ENCODE results near the gene ATP6V0A4.

The ATP6V0A4 gene

DNA sequence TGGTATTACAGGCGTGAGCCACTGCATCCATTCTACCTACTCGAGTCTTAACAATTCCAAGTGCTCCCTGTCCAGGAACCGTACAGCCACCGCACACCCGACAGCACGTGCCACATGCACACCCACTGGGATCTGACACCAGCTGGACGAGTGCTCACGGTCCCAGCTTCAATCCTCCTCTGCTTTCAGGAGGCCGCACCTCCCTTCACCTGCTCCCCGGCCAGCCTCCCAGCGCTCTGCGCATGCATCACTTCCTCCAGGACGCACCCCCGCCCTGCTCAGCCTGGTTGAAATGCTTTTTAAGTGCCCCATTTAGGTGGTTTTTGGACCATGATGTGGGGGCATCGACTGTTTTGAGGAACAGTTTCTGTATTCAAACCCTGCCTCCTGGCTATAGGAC is 47.5 kb downstream of the ATP6V0A4 start:
- H3K4me1 ChIP-seq (ENCODE audit: insufficient read depth, low read length, severe bottlenecking), result no peaks in the 10 kb centered on the region
- no peaks in the 10 kb centered on the region for H3K9me2 ChIP-seq (ENCODE audit: low read depth, low read length)
- no peaks in the 10 kb centered on the region for H3K79me2 ChIP-seq (ENCODE audit: insufficient read depth, low read length)
- no peaks in the 10 kb centered on the region for H3F3A ChIP-seq (ENCODE audit: insufficient read depth, low read length)
- TF ChIP-seq, protein P1, sequence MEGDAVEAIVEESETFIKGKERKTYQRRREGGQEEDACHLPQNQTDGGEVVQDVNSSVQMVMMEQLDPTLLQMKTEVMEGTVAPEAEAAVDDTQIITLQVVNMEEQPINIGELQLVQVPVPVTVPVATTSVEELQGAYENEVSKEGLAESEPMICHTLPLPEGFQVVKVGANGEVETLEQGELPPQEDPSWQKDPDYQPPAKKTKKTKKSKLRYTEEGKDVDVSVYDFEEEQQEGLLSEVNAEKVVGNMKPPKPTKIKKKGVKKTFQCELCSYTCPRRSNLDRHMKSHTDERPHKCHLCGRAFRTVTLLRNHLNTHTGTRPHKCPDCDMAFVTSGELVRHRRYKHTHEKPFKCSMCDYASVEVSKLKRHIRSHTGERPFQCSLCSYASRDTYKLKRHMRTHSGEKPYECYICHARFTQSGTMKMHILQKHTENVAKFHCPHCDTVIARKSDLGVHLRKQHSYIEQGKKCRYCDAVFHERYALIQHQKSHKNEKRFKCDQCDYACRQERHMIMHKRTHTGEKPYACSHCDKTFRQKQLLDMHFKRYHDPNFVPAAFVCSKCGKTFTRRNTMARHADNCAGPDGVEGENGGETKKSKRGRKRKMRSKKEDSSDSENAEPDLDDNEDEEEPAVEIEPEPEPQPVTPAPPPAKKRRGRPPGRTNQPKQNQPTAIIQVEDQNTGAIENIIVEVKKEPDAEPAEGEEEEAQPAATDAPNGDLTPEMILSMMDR (IDR thresholded peaks at IDR 0.05; ENCODE audit: low read length), result no peak
- TF ChIP-seq EZH2 (IDR thresholded peaks at IDR 0.05; ENCODE audit: borderline replicate concordance, low read length), result no peak
- no peak overlapping the region for H3K27ac ChIP-seq (ENCODE audit: low read depth, low read length, poor library complexity, severe bottlenecking)
- H4K20me1 ChIP-seq (ENCODE audit: insufficient read depth, low read length), result no peaks in the 10 kb centered on the region
- no peak overlapping the region for H3K4me2 ChIP-seq (ENCODE audit: low read length)
- no peak overlapping the region for H2AFZ ChIP-seq (ENCODE audit: low read length)
- H3K9ac ChIP-seq (ENCODE audit: low read length), result no peak overlapping the region
- no peak overlapping the region for H3K4me3 ChIP-seq (ENCODE audit: low read depth, low read length, poor library complexity, severe bottlenecking)
- H3K9me3 ChIP-seq (ENCODE audit: low read length), result no peaks in the 10 kb centered on the region
- H3K36me3 ChIP-seq (ENCODE audit: insufficient read depth, low read length), result no peaks in the 10 kb centered on the region
- H3K27me3 ChIP-seq (ENCODE audit: insufficient read depth, low read length), result peaks cover 10% of the 10 kb centered on the region; the same call in 1 of the 2 replicates

DNA sequence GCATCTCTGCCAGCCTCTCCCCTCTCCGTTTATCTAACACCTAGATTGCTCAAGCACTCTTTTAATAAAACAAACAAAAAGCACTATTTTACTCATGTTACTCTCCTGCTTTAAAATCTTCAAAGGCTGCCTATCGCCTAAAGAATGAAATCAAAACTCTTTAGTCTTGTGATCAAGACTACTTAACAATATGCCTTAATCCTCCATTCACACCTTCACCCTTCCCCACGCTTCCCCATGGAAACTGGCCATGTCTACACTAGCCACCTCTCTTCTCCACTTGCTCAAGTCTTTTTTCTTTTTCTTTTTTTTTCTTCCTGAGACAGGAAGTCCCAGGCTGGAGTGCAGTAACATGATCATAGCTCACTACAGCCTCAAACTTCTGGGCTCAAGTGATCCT is 48.0 kb downstream of the ATP6V0A4 start:
- no peaks in the 10 kb centered on the region for H3K4me1 ChIP-seq (ENCODE audit: insufficient read depth, low read length, severe bottlenecking)
- no peaks in the 10 kb centered on the region for H4K20me1 ChIP-seq (ENCODE audit: insufficient read depth, low read length)
- H2AFZ ChIP-seq (ENCODE audit: low read length), result no peak overlapping the region
- no peak overlapping the region for H3K9ac ChIP-seq (ENCODE audit: low read length)
- no peaks in the 10 kb centered on the region for H3F3A ChIP-seq (ENCODE audit: insufficient read depth, low read length)
- no peak overlapping the region for H3K4me2 ChIP-seq (ENCODE audit: low read length)
- H3K27me3 ChIP-seq (ENCODE audit: insufficient read depth, low read length), result peaks cover 10% of the 10 kb centered on the region; the same call in 1 of the 2 replicates
- no peak for TF ChIP-seq EZH2 (IDR thresholded peaks at IDR 0.05; ENCODE audit: borderline replicate concordance, low read length)
- TF ChIP-seq, protein P1 (IDR thresholded peaks at IDR 0.05; ENCODE audit: low read length), result no peak
- no peaks in the 10 kb centered on the region for H3K9me3 ChIP-seq (ENCODE audit: low read length)
- no peaks in the 10 kb centered on the region for H3K9me2 ChIP-seq (ENCODE audit: low read depth, low read length)
- H3K79me2 ChIP-seq (ENCODE audit: insufficient read depth, low read length), result no peaks in the 10 kb centered on the region
- no peak overlapping the region for H3K4me3 ChIP-seq (ENCODE audit: low read depth, low read length, poor library complexity, severe bottlenecking)
- H3K27ac ChIP-seq (ENCODE audit: low read depth, low read length, poor library complexity, severe bottlenecking), result no peak overlapping the region
- H3K36me3 ChIP-seq (ENCODE audit: insufficient read depth, low read length), result no peaks in the 10 kb centered on the region

DNA sequence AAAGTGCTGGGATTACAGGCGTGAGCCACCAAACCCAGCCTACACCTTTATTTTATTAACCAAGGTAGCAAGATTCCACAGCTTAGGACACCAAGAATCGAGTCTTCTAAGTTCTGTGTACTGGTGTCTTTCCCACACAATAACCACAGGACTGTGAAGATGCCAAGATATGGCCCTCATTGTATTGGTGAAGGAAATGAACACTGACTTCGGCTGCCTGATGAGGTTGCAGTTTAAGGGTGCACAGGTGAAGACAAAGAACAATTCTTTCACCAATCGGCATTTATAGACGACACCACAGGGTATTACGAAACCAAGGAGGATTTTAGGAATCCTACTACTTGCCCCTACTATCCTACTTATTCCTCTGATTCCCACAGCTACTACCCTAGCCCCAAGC is 49.3 kb downstream of the ATP6V0A4 start:
- TF ChIP-seq, protein P1 (IDR thresholded peaks at IDR 0.05; ENCODE audit: low read length), result no peak
- no peak for TF ChIP-seq EZH2 (IDR thresholded peaks at IDR 0.05; ENCODE audit: borderline replicate concordance, low read length)
- no peaks in the 10 kb centered on the region for H3F3A ChIP-seq (ENCODE audit: insufficient read depth, low read length)
- H3K9me3 ChIP-seq (ENCODE audit: low read length), result no peaks in the 10 kb centered on the region
- peaks cover 10% of the 10 kb centered on the region; the same call in 1 of the 2 replicates for H3K27me3 ChIP-seq (ENCODE audit: insufficient read depth, low read length)
- no peak overlapping the region for H3K4me3 ChIP-seq (ENCODE audit: low read depth, low read length, poor library complexity, severe bottlenecking)
- H3K27ac ChIP-seq (ENCODE audit: low read depth, low read length, poor library complexity, severe bottlenecking), result no peak overlapping the region
- H3K9me2 ChIP-seq (ENCODE audit: low read depth, low read length), result no peaks in the 10 kb centered on the region
- H4K20me1 ChIP-seq (ENCODE audit: insufficient read depth, low read length), result no peaks in the 10 kb centered on the region
- H3K4me2 ChIP-seq (ENCODE audit: low read length), result no peak overlapping the region
- H2AFZ ChIP-seq (ENCODE audit: low read length), result no peak overlapping the region
- H3K36me3 ChIP-seq (ENCODE audit: insufficient read depth, low read length), result no peaks in the 10 kb centered on the region
- no peak overlapping the region for H3K9ac ChIP-seq (ENCODE audit: low read length)
- no peaks in the 10 kb centered on the region for H3K4me1 ChIP-seq (ENCODE audit: insufficient read depth, low read length, severe bottlenecking)
- H3K79me2 ChIP-seq (ENCODE audit: insufficient read depth, low read length), result no peaks in the 10 kb centered on the region
